Fibroblast of lung (primary cell): ENCODE data around the gene WDR59. TPM values are rescaled to one million over a fixed set of nuclear protein-coding genes. Genes with fewer than 3 reads are reported as not detected.

Experiments used
- DNase-seq, 2 donors: peaks; one replicate each; pipeline versions ENCODE4 v3.0.0 to v3.0.0-alpha.2; 2010; ENCODE audit warnings: low read depth in 2 of 2
- H2AFZ ChIP-seq: 2 replicates; pipeline ENCODE4 v1.5.1; 2012; ENCODE audit warnings: low read length, control low read depth, inconsistent platforms
- H3K27ac ChIP-seq: 2 replicates; pipeline ENCODE4 v1.5.1; 2011; ENCODE audit warnings: low read length, control low read depth; ENCODE audit not compliant: insufficient read depth
- H3K27me3 ChIP-seq: 2 replicates; pipeline ENCODE4 v1.5.1; 2011; ENCODE audit warnings: mild to moderate bottlenecking, low read length; ENCODE audit not compliant: control insufficient read depth, insufficient read depth
- H3K36me3 ChIP-seq: 2 replicates; pipeline ENCODE4 v1.5.1; 2011; ENCODE audit warnings: low read length; ENCODE audit not compliant: control insufficient read depth, insufficient read depth
- H3K4me1 ChIP-seq: 2 replicates; pipeline ENCODE4 v1.5.1; 2011; ENCODE audit warnings: low read length; ENCODE audit not compliant: control insufficient read depth, insufficient read depth; ENCODE audit errors: extremely low read depth
- H3K4me2 ChIP-seq: 2 replicates; pipeline ENCODE4 v1.5.1; 2011; ENCODE audit warnings: low read length, control low read depth; ENCODE audit not compliant: insufficient read depth; ENCODE audit errors: extremely low read depth
- H3K4me3 ChIP-seq, 4 experiments: fragments of 200-600 bp in 1 of 4; sonication (generic) in 1 of 4; replicated peaks in 1 of 4; 2 replicates each; pipeline ENCODE4 v1.5.1; 2011 to 2016; ENCODE audit warnings: low read length in 4 of 4, low read depth in 3 of 4, mild to moderate bottlenecking in 3 of 4, control low read depth in 2 of 4, inconsistent platforms in 1 of 4, mixed read lengths in 1 of 4; ENCODE audit not compliant: insufficient read depth in 1 of 4; ENCODE audit errors: control extremely low read depth in 1 of 4
- H3K79me2 ChIP-seq: 2 replicates; pipeline ENCODE4 v1.5.1; 2012; ENCODE audit warnings: mild to moderate bottlenecking, low read length, inconsistent platforms; ENCODE audit not compliant: control insufficient read depth, insufficient read depth
- H3K9ac ChIP-seq: 2 replicates; pipeline ENCODE4 v1.5.1; 2011; ENCODE audit warnings: mild to moderate bottlenecking, low read length, control low read depth; ENCODE audit not compliant: insufficient read depth
- H3K9me3 ChIP-seq: 2 replicates; pipeline ENCODE4 v1.5.1; 2012; ENCODE audit warnings: low read depth, low read length; ENCODE audit not compliant: control insufficient read depth, insufficient read depth
- H4K20me1 ChIP-seq: 2 replicates; pipeline ENCODE4 v1.5.1; 2011; ENCODE audit warnings: low read length; ENCODE audit not compliant: control insufficient read depth, insufficient read depth; ENCODE audit errors: extremely low read depth
- CTCF ChIP-seq, 2 donors: IDR thresholded peaks in 1 of 2; conservative IDR thresholded peaks in 1 of 2; 1 replicate in 1 of 2; 2 replicates in 1 of 2; pipeline ENCODE4 v1.5.1; 2011 to 2012; ENCODE audit warnings: low read length in 2 of 2, control low read depth in 1 of 2, inconsistent platforms in 1 of 2, low read depth in 1 of 2, mild to moderate bottlenecking in 1 of 2
- EZH2 ChIP-seq: IDR thresholded peaks from 2 replicates; pipeline ENCODE4 v1.5.1; 2012; ENCODE audit warnings: low read length, control low read depth, mild to moderate bottlenecking; ENCODE audit errors: missing control alignments
- polyA minus RNA-seq: library from RNA; depleted of rRNA, polyadenylated mRNA; stranded (reverse); fragments of >200 nt; gene quantifications from 2 replicates; pipeline ENCODE4 v1.2.3, GENCODE V29; 2011; ENCODE audit warnings: low replicate concordance
- polyA plus RNA-seq, 2 donors: library from polyadenylated mRNA; depleted of rRNA in 1 of 2; stranded (reverse) in 1 of 2; unstranded in 1 of 2; fragments of >200 nt; gene quantifications; 2 replicates each; pipeline ENCODE4 v1.2.1, GENCODE V29; 2011 to 2012; ENCODE audit warnings: missing spikeins in 1 of 2
- total RNA-seq: library from RNA; depleted of rRNA; stranded (reverse); fragments of >200 nt; gene quantifications from 2 replicates; pipeline ENCODE4 v1.2.1, GENCODE V29; 2014

WDR59 gene
- 14.9 and 16.0 TPM in 2 replicates for total RNA-seq
- 30.2 and 33.7 TPM in 2 replicates for polyA plus RNA-seq
- polyA plus RNA-seq (2012), result 18.0 and 19.2 TPM in 2 replicates
- polyA minus RNA-seq, result 75.2 and 88.5 TPM in 2 replicates

DNA sequence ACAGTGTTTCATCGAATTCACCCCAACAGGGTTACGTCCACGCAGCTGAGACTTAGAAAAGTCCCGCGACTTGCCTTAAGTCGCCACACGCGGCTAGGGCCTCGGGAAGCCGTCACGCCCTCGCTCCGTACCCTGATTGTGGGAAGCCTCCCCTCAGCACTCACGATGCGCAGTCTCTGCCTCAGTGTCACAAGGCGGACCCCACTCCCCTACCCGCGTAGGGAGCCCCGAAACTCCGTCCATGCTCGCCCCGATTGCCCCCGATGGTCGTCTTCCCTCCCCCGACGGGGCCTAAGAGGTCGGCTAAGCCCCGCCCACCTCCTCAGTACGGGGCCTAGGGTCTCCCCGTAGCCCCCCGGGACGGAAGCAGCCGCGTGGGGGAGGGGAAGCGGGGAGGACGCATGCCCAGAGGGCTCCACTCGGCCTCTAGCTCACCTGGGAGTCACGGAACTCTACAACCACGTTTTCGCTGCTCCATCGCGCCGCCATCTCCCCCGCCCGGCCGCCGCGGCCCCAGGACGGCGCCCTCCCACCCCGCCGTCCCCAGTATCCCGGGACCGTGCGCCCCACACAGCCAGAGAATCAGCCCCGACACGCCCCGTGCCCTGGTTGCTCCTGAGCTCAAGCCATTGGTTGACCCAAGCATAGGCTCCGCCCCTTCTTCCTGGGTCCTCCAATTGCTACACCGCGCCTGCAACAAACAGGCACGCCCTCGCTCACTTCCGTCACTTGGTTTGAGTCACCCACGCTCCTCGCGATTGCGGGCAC, at the start of gene WDR59:
Gene WDR59 (minus strand): TSS at position 595 of the 768 bp plus-strand sequence. CDS start 106 bp downstream, at position 489.
- H3K36me3 ChIP-seq, result no peaks in the 10 kb centered on the region
- peak within 1 kb of the TSS; percentile 91 for H3K9ac ChIP-seq
- peaks cover 10% of the 10 kb centered on the region for H3K79me2 ChIP-seq
- H3K9me3 ChIP-seq, result no peaks in the 10 kb centered on the region
- peak; percentile 98 to 99 for DNase-seq
- peak within 1 kb of the TSS; percentile 87 for H3K27ac ChIP-seq
- no peaks in the 10 kb centered on the region for H4K20me1 ChIP-seq
- TF ChIP-seq EZH2 (no peak), CTCF (conservative IDR thresholded peaks at IDR 0.05 in 1 of 2, IDR thresholded peaks at IDR 0.05 in 1 of 2; ENCODE audit: low read depth in 1 of 2, low read length in 2 of 2) (no peak)
- no peaks in the 10 kb centered on the region for H3K27me3 ChIP-seq
- peak within 1 kb of the TSS; percentile 89 to 100 (median 98) for H3K4me3 ChIP-seq
- H3K4me2 ChIP-seq, result peak within 1 kb of the TSS; percentile 97
- H2AFZ ChIP-seq, result peak within 1 kb of the TSS; percentile 98
- H3K4me1 ChIP-seq, result no peaks in the 10 kb centered on the region

GRCh38 chr16:75032655-75033054, 47.7 kb upstream of the WDR59 start:
- Histone ChIP-seq H3K27me3 (no peaks in the 10 kb centered on the region), H3K79me2 (peaks cover 21% of the 10 kb centered on the region), H3K4me1 (peaks cover 3% of the 10 kb centered on the region), H3K9ac (no peak overlapping the region), H3K36me3 (no peaks in the 10 kb centered on the region), H3K27ac (no peak overlapping the region), H4K20me1 (no peaks in the 10 kb centered on the region), H3K9me3 (no peaks in the 10 kb centered on the region), H2AFZ (no peak overlapping the region), H3K4me3 (no peak overlapping the region), H3K4me2 (no peak overlapping the region)
- no peak for TF ChIP-seq CTCF (conservative IDR thresholded peaks at IDR 0.05 in 1 of 2, IDR thresholded peaks at IDR 0.05 in 1 of 2; ENCODE audit: low read depth in 1 of 2, low read length in 2 of 2)
- no peak for TF ChIP-seq EZH2
- no peak for DNase-seq

- H4K20me1 ChIP-seq, result no peaks in the 10 kb centered on the region
- TF ChIP-seq CTCF (conservative IDR thresholded peaks at IDR 0.05 in 1 of 2, IDR thresholded peaks at IDR 0.05 in 1 of 2; ENCODE audit: low read depth in 1 of 2, low read length in 2 of 2) (no peak), EZH2 (no peak)
- H2AFZ ChIP-seq, result no peak overlapping the region
- H3K4me3 ChIP-seq, result no peak overlapping the region
- peak; percentile 57 to 79 for DNase-seq
- no peaks in the 10 kb centered on the region for H3K27me3 ChIP-seq
- H3K79me2 ChIP-seq, result peaks cover 26% of the 10 kb centered on the region
- no peak overlapping the region for H3K4me2 ChIP-seq
- no peaks in the 10 kb centered on the region for H3K9me3 ChIP-seq
- peaks cover 15% of the 10 kb centered on the region for H3K4me1 ChIP-seq
- H3K27ac ChIP-seq, result peak overlapping the region; percentile 32
- H3K36me3 ChIP-seq, result no peaks in the 10 kb centered on the region
- H3K9ac ChIP-seq, result no peak overlapping the region
These were observed 44.9 kb upstream of the WDR59 start for GRCh38 chr16:75029854-75030253.
